ENCODE results near the gene SCYL3.

The SCYL3 gene

DNA sequence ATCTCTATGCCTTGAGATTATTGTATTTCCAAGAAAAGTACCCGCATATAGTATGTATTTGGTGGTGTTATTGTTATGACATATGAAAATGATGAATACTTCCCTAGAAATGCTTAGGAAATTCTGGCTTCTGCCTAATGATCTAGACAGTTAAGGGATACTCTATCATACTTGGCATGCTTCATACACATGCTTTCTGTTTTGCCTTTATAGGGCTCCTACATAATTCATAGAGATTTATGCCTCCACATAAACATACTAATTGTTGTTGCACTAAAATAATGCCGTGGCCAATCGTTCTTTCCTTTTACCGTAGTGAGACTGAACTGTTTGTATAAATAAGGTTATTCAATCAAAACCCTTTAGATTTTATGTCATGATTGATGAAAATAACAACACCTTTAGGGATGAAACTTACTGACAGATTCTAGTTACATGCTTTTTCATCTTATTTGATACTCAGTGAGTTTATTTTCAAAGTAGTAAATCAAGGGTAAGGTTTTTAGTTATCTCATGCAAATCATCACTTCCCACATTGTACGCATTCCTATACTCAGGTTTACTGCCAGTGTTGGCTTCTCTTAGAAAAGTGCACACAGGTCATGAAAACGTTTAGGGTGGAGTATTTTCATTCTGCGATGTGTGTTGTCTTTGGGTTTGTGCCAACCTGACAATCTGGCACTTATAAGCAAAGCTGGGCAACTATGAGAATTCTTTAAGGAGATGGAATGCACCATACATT is 40.5 kb upstream of the SCYL3 start:
- H3K9me3 ChIP-seq (ENCODE audit: insufficient read depth, low read length), result no peaks in the 10 kb centered on the region
- no peaks in the 10 kb centered on the region for H3K79me2 ChIP-seq (ENCODE audit: insufficient read depth, low read length)
- no peak for TF ChIP-seq EZH2phosphoT487 (conservative IDR thresholded peaks at IDR 0.05; ENCODE audit: low read length)
- TF ChIP-seq, protein P1, sequence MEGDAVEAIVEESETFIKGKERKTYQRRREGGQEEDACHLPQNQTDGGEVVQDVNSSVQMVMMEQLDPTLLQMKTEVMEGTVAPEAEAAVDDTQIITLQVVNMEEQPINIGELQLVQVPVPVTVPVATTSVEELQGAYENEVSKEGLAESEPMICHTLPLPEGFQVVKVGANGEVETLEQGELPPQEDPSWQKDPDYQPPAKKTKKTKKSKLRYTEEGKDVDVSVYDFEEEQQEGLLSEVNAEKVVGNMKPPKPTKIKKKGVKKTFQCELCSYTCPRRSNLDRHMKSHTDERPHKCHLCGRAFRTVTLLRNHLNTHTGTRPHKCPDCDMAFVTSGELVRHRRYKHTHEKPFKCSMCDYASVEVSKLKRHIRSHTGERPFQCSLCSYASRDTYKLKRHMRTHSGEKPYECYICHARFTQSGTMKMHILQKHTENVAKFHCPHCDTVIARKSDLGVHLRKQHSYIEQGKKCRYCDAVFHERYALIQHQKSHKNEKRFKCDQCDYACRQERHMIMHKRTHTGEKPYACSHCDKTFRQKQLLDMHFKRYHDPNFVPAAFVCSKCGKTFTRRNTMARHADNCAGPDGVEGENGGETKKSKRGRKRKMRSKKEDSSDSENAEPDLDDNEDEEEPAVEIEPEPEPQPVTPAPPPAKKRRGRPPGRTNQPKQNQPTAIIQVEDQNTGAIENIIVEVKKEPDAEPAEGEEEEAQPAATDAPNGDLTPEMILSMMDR (IDR thresholded peaks at IDR 0.05; ENCODE audit: insufficient read depth, low read length, poor library complexity, severe bottlenecking), result no peak
- no peaks in the 10 kb centered on the region for H3K36me3 ChIP-seq (ENCODE audit: low read length)
- 0 out of 2 replicates have a peak, but pooled peaks cover 2% of the 10 kb centered on the region for H3F3A ChIP-seq (ENCODE audit: insufficient read depth)
- no peak overlapping the region for H3K4me2 ChIP-seq (ENCODE audit: low read depth, low read length, poor library complexity, severe bottlenecking)
- no peak overlapping the region for H3K27ac ChIP-seq (ENCODE audit: low read depth, low read length)
- H3K4me3 ChIP-seq (ENCODE audit: insufficient read depth, low read length, poor library complexity, severe bottlenecking), result no peak overlapping the region
- H2AFZ ChIP-seq (ENCODE audit: low read depth, low read length, severe bottlenecking), result no peak overlapping the region
- no peaks in the 10 kb centered on the region for H3K27me3 ChIP-seq (ENCODE audit: low read length)
- H3K9ac ChIP-seq (ENCODE audit: low read length), result no peak overlapping the region
- no peaks in the 10 kb centered on the region for H4K20me1 ChIP-seq (ENCODE audit: low read depth, low read length)
- no peaks in the 10 kb centered on the region for H3K9me2 ChIP-seq (replicated peaks; ENCODE audit: insufficient read depth, low read length)

DNA sequence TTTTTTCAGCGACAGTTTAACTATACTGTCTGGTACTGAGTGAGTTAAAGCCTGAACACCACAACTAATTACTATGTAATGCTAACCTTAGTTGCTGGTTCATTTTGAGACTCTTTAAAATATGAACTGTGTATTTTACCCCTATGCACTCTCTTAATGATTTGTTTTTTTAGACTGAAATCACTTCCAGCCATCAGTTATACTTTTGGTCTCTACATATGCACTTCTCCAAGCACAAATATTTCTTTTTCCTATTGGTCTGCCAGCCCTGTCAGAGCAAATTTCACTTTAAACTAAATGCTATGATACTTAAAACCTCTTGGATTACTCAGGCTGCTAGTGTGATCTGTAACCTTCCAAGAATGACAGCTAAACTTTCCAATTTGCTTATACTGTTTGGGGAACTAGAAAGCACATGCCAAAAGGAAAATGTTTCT is 38.1 kb upstream of the SCYL3 start:
- no peak for TF ChIP-seq EZH2phosphoT487 (conservative IDR thresholded peaks at IDR 0.05; ENCODE audit: low read length)
- TF ChIP-seq, protein P1 (IDR thresholded peaks at IDR 0.05; ENCODE audit: insufficient read depth, low read length, poor library complexity, severe bottlenecking), result no peak
- 0 out of 2 replicates have a peak, but pooled peaks cover 2% of the 10 kb centered on the region for H3F3A ChIP-seq (ENCODE audit: insufficient read depth)
- no peak overlapping the region for H3K4me3 ChIP-seq (ENCODE audit: insufficient read depth, low read length, poor library complexity, severe bottlenecking)
- no peaks in the 10 kb centered on the region for H3K36me3 ChIP-seq (ENCODE audit: low read length)
- H3K9me2 ChIP-seq (replicated peaks; ENCODE audit: insufficient read depth, low read length), result no peaks in the 10 kb centered on the region
- H3K4me2 ChIP-seq (ENCODE audit: low read depth, low read length, poor library complexity, severe bottlenecking), result no peak overlapping the region
- no peaks in the 10 kb centered on the region for H3K9me3 ChIP-seq (ENCODE audit: insufficient read depth, low read length)
- no peaks in the 10 kb centered on the region for H4K20me1 ChIP-seq (ENCODE audit: low read depth, low read length)
- no peak overlapping the region for H2AFZ ChIP-seq (ENCODE audit: low read depth, low read length, severe bottlenecking)
- no peaks in the 10 kb centered on the region for H3K27me3 ChIP-seq (ENCODE audit: low read length)
- no peak overlapping the region for H3K27ac ChIP-seq (ENCODE audit: low read depth, low read length)
- no peaks in the 10 kb centered on the region for H3K79me2 ChIP-seq (ENCODE audit: insufficient read depth, low read length)
- H3K9ac ChIP-seq (ENCODE audit: low read length), result no peak overlapping the region

DNA sequence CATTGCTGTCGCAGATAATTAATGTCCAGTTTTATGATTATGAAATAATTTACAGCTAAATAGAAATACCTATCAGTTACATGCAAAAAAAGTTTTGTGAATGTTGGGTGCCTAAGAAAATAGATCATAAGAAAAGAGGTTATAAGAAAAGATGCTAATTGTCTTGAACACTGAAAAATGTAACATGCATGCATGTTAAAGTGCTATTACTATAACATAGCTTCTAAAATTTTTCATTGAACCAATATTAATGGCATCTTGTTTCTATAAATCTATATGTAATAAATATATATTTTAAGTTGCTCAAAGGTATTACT is 35.5 kb upstream of the SCYL3 start:
- Histone ChIP-seq H3K9me2 (replicated peaks; ENCODE audit: insufficient read depth, low read length) (no peaks in the 10 kb centered on the region), H4K20me1 (ENCODE audit: low read depth, low read length) (no peaks in the 10 kb centered on the region)
- no peak for TF ChIP-seq EZH2phosphoT487 (conservative IDR thresholded peaks at IDR 0.05; ENCODE audit: low read length)
- TF ChIP-seq, protein P1 (IDR thresholded peaks at IDR 0.05; ENCODE audit: insufficient read depth, low read length, poor library complexity, severe bottlenecking), result no peak

More for the DNA sequence above, 35.5 kb upstream of the SCYL3 start:
- no peaks in the 10 kb centered on the region for H3K27me3 ChIP-seq (ENCODE audit: low read length)
- no peak overlapping the region for H3K9ac ChIP-seq (ENCODE audit: low read length)
- H3K4me3 ChIP-seq (ENCODE audit: insufficient read depth, low read length, poor library complexity, severe bottlenecking), result no peak overlapping the region
- H2AFZ ChIP-seq (ENCODE audit: low read depth, low read length, severe bottlenecking), result no peak overlapping the region
- no peak overlapping the region for H3K27ac ChIP-seq (ENCODE audit: low read depth, low read length)
- H3K4me2 ChIP-seq (ENCODE audit: low read depth, low read length, poor library complexity, severe bottlenecking), result no peak overlapping the region
- H3K79me2 ChIP-seq (ENCODE audit: insufficient read depth, low read length), result no peaks in the 10 kb centered on the region
- H3K9me3 ChIP-seq (ENCODE audit: insufficient read depth, low read length), result no peaks in the 10 kb centered on the region
- 0 out of 2 replicates have a peak, but pooled peaks cover 2% of the 10 kb centered on the region for H3F3A ChIP-seq (ENCODE audit: insufficient read depth)
- H3K36me3 ChIP-seq (ENCODE audit: low read length), result no peaks in the 10 kb centered on the region
